BJ (cell line): ENCODE data around the gene TTLL11. TPM values are rescaled to one million over a fixed set of nuclear protein-coding genes. Genes with fewer than 3 reads are reported as not detected.
A peak's percentile ranks its signal among the peaks of the same experiment; 100 is the strongest.
"Not testable (repeated sequence)": the region's sequence is repeated elsewhere in the genome, so short reads cannot be mapped to it uniquely, and the experiment has no call there.

Experiments
- CTCF ChIA-PET: fragments of 350-600 bp; formaldehyde crosslinking; extraction: SDS; loops from one replicate; lab custom pipeline; 2021; ENCODE audit warnings: antibody characterized with exemption, inconsistent platforms; lab: Yijun Ruan, JAX
- POLR2A ChIA-PET: fragments of 300-600 bp; sonication (Branson Sonifier 250); formaldehyde crosslinking; extraction: SDS; loops from one replicate; lab custom pipeline; 2021; ENCODE audit warnings: antibody characterized with exemption; lab: Charles Lee
- DNase-seq: peaks from one replicate; pipeline ENCODE4 v3.0.0-alpha.2; 2011; ENCODE audit warnings: low read depth
- H3K27me3 ChIP-seq: 2 replicates; pipeline ENCODE4 v1.6.0; 2011; ENCODE audit warnings: low read length; ENCODE audit not compliant: control insufficient read depth, insufficient read depth
- H3K36me3 ChIP-seq: 2 replicates; pipeline ENCODE4 v1.5.1; 2011; ENCODE audit warnings: low read length; ENCODE audit not compliant: control insufficient read depth, insufficient read depth
- H3K4me3 ChIP-seq: 2 replicates; pipeline ENCODE4 v1.5.1; 2011; ENCODE audit warnings: low read depth, mild to moderate bottlenecking, control low read depth, low read length
- polyA plus RNA-seq: library from polyadenylated mRNA; depleted of rRNA; stranded (reverse); fragments of >200 nt; gene quantifications from 2 replicates; pipeline ENCODE4 v1.2.3, GENCODE V29; 2011
- TF ChIP-seq, protein P1 (sequence below): IDR thresholded peaks from 2 replicates; pipeline ENCODE4 v1.5.1; 2011; ENCODE audit warnings: low read depth, mild to moderate bottlenecking, control low read depth, inconsistent platforms, low read length, moderate library complexity; ENCODE audit not compliant: insufficient read depth

The TTLL11 gene
- polyA plus RNA-seq, 1 experiment, result 5.6 TPM

DNA sequence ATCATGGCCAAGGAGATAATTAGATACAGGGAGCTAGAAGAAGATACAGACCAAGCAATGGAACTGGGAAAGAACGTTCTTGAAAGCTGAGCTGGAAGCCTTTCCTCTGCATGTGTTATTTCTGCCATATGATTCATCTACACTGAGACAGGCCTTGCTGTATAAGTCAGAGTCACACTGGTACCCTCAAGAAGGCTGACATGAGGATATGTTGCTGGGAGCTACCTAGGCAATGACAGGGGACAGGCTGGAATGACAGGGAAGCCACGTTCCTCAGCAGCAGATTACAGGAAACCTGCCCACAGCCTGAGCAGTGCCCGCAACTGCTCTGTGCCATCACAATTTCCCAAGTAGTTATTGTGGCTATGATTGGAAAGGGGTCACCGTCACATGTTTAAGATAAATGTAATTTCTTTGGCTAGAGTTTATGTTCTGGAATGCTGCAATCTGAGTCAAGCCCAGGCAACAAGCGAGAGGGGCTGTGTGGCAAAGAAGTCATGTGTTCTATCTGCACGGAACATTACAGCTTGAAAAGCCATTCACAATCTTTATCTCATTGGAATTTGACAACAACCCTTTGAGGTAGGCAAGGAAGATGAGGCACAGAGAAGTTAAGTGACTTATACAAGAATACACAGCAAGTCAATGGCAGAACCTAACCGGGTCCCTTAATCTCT is 108.2 kb downstream of the TTLL11 start:
- POLR2A ChIA-PET, result interaction anchor here (1.1 kb wide), 1 partner anchor 9 kb away, joined by 3 read pairs; no protein-coding TSS in a partner anchor
- H3K36me3 ChIP-seq, result no peaks in the 10 kb centered on the region
- TF ChIP-seq, protein P1, sequence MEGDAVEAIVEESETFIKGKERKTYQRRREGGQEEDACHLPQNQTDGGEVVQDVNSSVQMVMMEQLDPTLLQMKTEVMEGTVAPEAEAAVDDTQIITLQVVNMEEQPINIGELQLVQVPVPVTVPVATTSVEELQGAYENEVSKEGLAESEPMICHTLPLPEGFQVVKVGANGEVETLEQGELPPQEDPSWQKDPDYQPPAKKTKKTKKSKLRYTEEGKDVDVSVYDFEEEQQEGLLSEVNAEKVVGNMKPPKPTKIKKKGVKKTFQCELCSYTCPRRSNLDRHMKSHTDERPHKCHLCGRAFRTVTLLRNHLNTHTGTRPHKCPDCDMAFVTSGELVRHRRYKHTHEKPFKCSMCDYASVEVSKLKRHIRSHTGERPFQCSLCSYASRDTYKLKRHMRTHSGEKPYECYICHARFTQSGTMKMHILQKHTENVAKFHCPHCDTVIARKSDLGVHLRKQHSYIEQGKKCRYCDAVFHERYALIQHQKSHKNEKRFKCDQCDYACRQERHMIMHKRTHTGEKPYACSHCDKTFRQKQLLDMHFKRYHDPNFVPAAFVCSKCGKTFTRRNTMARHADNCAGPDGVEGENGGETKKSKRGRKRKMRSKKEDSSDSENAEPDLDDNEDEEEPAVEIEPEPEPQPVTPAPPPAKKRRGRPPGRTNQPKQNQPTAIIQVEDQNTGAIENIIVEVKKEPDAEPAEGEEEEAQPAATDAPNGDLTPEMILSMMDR, result no peak
- peak; percentile 82 for DNase-seq
- H3K4me3 ChIP-seq, result no peak overlapping the region
- H3K27me3 ChIP-seq, result no peaks in the 10 kb centered on the region
- CTCF ChIA-PET, result interaction anchor here (0.9 to 2.7 kb wide), 14 partner anchors 9 to 439 kb away, joined by 3 to 15 read pairs (median 4); no protein-coding TSS in a partner anchor

DNA sequence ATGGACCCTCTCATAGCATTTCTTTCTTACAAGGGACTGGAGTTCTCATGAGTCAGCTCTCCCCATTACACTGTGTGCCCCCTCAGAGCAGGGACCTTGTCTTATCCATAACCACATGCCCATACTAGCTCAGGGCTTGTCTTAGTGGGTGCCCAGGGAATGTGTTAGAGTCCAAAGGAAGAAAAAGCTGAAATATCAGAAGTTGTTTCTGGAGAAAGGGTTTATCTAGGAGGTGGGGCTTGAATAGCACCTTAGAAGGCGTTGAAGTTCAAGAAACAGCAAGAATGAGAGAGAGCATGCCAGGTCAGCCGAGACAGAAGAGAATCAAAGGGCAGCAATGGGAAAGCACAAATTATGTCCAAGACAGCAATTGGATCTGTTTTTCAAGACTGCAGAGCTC is 109.4 kb downstream of the TTLL11 start:
- no peak for DNase-seq
- ChIA-PET CTCF (interaction anchor here (0.8 to 2.7 kb wide), 8 partner anchors 8 to 437 kb away, joined by 3 to 15 read pairs (median 4); no protein-coding TSS in a partner anchor), POLR2A (no interaction called here)
- H3K4me3 ChIP-seq, result no peak overlapping the region
- H3K36me3 ChIP-seq, result no peaks in the 10 kb centered on the region
- TF ChIP-seq, protein P1, result no peak
- no peaks in the 10 kb centered on the region for H3K27me3 ChIP-seq

DNA sequence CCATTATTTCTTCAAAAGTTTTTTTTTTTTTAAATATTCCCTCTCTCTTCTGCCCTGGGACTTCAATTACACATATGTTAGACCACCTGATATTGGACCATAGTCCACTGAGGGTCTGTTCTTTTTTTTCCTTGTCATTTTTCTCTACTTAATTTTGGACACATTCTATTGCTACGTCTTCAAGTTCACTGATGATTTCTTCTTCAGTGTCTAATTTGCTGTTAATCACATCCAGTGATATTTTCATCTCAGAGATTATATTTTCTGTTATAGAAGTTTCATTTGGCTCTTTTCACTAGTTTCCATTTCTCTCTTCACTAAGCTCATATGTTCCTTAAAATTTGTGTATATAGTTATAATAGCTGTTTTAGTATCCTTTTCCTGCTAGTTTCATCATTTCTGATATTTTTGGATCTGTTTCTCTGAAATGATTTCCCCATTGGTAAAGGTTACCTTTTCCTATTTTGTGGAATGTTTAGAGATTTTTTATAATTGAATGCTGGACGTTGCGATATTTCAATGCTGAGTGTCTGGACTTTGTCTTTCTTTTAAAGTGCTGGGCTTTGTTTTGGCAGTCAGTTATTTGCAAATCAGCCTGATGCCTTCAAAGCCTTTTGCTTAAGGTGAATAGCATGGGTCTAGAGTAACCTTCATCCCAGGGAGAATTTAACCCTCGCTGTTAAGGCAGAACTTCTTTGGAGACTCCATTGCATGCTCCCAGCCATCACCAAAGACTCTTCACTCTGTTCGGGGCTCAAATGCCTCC is 111.8 kb downstream of the TTLL11 start:
- ChIA-PET CTCF (interaction anchor here (0.8 kb wide), 1 partner anchor 246 kb away, joined by 3 read pairs; no protein-coding TSS in a partner anchor), POLR2A (no interaction called here)
- Histone ChIP-seq H3K4me3 (no peak overlapping the region), H3K36me3 (no peaks in the 10 kb centered on the region), H3K27me3 (no peaks in the 10 kb centered on the region)
- TF ChIP-seq, protein P1, result no peak
- DNase-seq, result no peak

DNA sequence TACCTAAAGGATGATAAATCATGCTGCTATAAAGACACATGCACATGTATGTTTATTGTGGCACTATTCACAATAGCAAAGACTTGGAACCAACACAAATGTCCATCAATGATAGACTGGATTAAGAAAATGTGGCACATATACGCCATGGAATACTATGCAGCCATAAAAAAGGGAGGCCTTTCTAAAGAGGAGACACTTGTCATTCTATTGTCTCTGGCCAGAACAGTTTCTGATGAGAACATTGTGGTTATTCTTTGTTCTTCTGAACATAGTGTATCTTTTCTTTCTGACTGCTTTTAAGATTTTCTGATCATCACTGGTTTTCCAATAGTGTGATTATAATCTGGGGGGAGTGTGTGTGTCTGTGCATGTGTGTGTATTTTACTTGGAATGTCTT is 112.4 kb downstream of the TTLL11 start:
- H3K27me3 ChIP-seq, H3K36me3 ChIP-seq, DNase-seq, POLR2A ChIA-PET, H3K4me3 ChIP-seq, CTCF ChIA-PET: not testable (repeated sequence)

DNA sequence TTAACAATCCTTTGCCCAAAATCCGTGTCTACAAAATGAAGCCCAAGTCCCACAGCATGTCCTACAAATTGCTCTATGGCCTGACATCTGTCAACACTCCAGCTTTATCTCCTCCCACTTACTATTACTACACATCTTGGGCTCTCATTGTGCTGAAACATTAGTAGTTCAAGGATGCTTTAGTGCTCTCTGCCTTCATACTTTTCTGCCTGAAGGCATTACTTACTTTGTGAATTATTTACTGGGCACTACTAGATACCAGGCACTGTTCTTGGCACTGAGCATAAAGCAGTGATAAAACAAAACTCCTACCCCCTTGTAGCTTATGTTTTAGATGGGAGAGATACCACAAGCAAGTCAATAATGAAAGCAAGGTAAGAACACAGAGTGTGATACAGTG is 113.4 kb downstream of the TTLL11 start:
- TF ChIP-seq, protein P1, result no peak
- Histone ChIP-seq H3K27me3 (no peaks in the 10 kb centered on the region), H3K4me3 (no peak overlapping the region), H3K36me3 (no peaks in the 10 kb centered on the region)
- no peak for DNase-seq
- CTCF ChIA-PET, result no interaction called here
- POLR2A ChIA-PET, result no interaction called here
